OCI-LY7 (cell line): ENCODE results near the gene PKIB. TPM values are rescaled to one million over a fixed set of nuclear protein-coding genes. Genes with fewer than 3 reads are reported as not detected.

Experiments
- BruUV-seq: library from RNA; stranded (reverse); fragments of 400-500 nt; replicated peaks from 2 replicates; lab custom pipeline; 2021; lab: Mats Ljungman, UMichigan
- CTCF ChIA-PET: fragments of 300-600 bp; sonication (Branson Sonifier 250); formaldehyde crosslinking; loops from one replicate; lab custom pipeline; 2022; ENCODE audit warnings: antibody characterized with exemption; ENCODE audit not compliant: unreplicated experiment; lab: Charles Lee
- POLR2A ChIA-PET: fragments of 300-600 bp; sonication (Branson Sonifier 250); formaldehyde crosslinking; loops from one replicate; lab custom pipeline; 2022; ENCODE audit warnings: antibody characterized with exemption; lab: Charles Lee
- DNase-seq: peaks from one replicate; pipeline ENCODE4 v3.0.0-alpha.2; 2015; ENCODE audit warnings: low spot score
- H2AFZ ChIP-seq: fragments of 200-600 bp; sonication (generic), shearing (Covaris generic); 2 replicates; pipeline ENCODE4 v1.6.1; 2014; ENCODE audit warnings: mild to moderate bottlenecking, antibody characterized with exemption, low read length, moderate library complexity
- H3K27ac ChIP-seq: fragments of 200-600 bp; sonication (generic); 2 replicates; pipeline ENCODE4 v1.5.1; 2014; ENCODE audit warnings: mixed run types, low read depth, mild to moderate bottlenecking, moderate library complexity, low read length, inconsistent platforms; ENCODE audit not compliant: poor library complexity, severe bottlenecking
- H3K36me3 ChIP-seq: fragments of 200-600 bp; sonication (generic); 2 replicates; pipeline ENCODE4 v1.6.1; 2014; ENCODE audit warnings: mild to moderate bottlenecking, antibody characterized with exemption, low read length, moderate library complexity, mixed read lengths; ENCODE audit not compliant: insufficient read depth
- H3K4me1 ChIP-seq: fragments of 200-600 bp; sonication (generic); 2 replicates; pipeline ENCODE4 v1.5.1; 2014; ENCODE audit warnings: mild to moderate bottlenecking, low read length; ENCODE audit not compliant: insufficient read depth, poor library complexity, severe bottlenecking
- H3K4me2 ChIP-seq: fragments of 200-600 bp; sonication (generic); 2 replicates; pipeline ENCODE4 v1.6.1; 2014; ENCODE audit warnings: mild to moderate bottlenecking, low read length
- H3K4me3 ChIP-seq: fragments of 200-600 bp; sonication (generic); 2 replicates; pipeline ENCODE4 v1.5.1; 2014; ENCODE audit warnings: mild to moderate bottlenecking, low read depth, low read length; ENCODE audit not compliant: poor library complexity, severe bottlenecking
- H3K79me2 ChIP-seq: fragments of 200-600 bp; sonication (generic); 2 replicates; pipeline ENCODE4 v1.6.1; 2016; ENCODE audit warnings: low read depth, mild to moderate bottlenecking, low read length, moderate library complexity, mixed read lengths; ENCODE audit not compliant: insufficient read depth
- H3K9me2 ChIP-seq: fragments of 200-600 bp; sonication (generic); 2 replicates; pipeline ENCODE4 v1.6.1; 2016; ENCODE audit warnings: mild to moderate bottlenecking, low read length, mixed read lengths; ENCODE audit not compliant: insufficient read depth
- H3K9me3 ChIP-seq: fragments of 200-600 bp; sonication (generic); 2 replicates; pipeline ENCODE4 v1.6.1; 2014; ENCODE audit warnings: mild to moderate bottlenecking, mixed run types, low read length, mixed read lengths
- H4K20me1 ChIP-seq: fragments of 200-600 bp; sonication (generic); 2 replicates; pipeline ENCODE4 v1.6.1; 2014; ENCODE audit warnings: mild to moderate bottlenecking, antibody characterized with exemption, low read length, moderate library complexity, mixed read lengths; ENCODE audit not compliant: insufficient read depth
- CTCF ChIP-seq: fragments of 200-600 bp; sonication (generic); conservative IDR thresholded peaks from 2 replicates; pipeline ENCODE4 v1.5.1; 2014; ENCODE audit warnings: mild to moderate bottlenecking, antibody characterized with exemption, low read length, moderate library complexity, mixed read lengths
- EZH2phosphoT487 ChIP-seq: fragments of 200-600 bp; sonication (generic); IDR thresholded peaks from 2 replicates; pipeline ENCODE4 v1.6.1; 2018; ENCODE audit warnings: low read depth, borderline replicate concordance, mild to moderate bottlenecking, mixed run types, antibody characterized with exemption, low read length, moderate library complexity, mixed read lengths
- intact Hi-C: fragments of 100-400 bp; cut with micrococcal nuclease; formaldehyde crosslinking; loops from one replicate; pipeline ENCODE4 v1.10.0; 2022; ENCODE audit not compliant: unreplicated experiment
- total RNA-seq, 2 experiments: library from RNA; depleted of rRNA in 1 of 2; stranded (reverse); fragments of >200 nt in 1 of 2; shearing (Covaris generic) in 1 of 2; gene quantifications; 2 replicates each; pipeline ENCODE4 v1.2.3, GENCODE V29; 2014 to 2022

The PKIB gene
- total RNA-seq, 2 experiments from 2014 or later: 0.46 TPM; not detected in 1

GRCh38 chr6:122755901-122756300, 145.7 kb downstream of the PKIB start:
- H3K79me2 ChIP-seq: no peaks in the 10 kb centered on the region
- ChIA-PET CTCF (no interaction called here), POLR2A (no interaction called here)
- intact Hi-C loops: no loop called here
- DNase-seq: no peak
- TF ChIP-seq EZH2phosphoT487 (no peak), CTCF (no peak)
- H3K36me3 ChIP-seq: no peaks in the 10 kb centered on the region
- no peak overlapping the region for H3K4me2 ChIP-seq
- H3K4me3 ChIP-seq: no peak overlapping the region
- no peaks in the 10 kb centered on the region for H4K20me1 ChIP-seq
- no peaks in the 10 kb centered on the region for H3K9me2 ChIP-seq
- no peaks in the 10 kb centered on the region for H3K9me3 ChIP-seq
- no peak overlapping the region for H3K27ac ChIP-seq
- no peak overlapping the region for H2AFZ ChIP-seq
- no TSS peak for BruUV-seq
- H3K4me1 ChIP-seq: no peaks in the 10 kb centered on the region

GRCh38 chr6:122758927-122759334, 148.7 kb downstream of the PKIB start:
- no peak for DNase-seq
- POLR2A ChIA-PET: no interaction called here
- intact Hi-C loops: no loop called here

More at GRCh38 chr6:122758927-122759334, 148.7 kb downstream of the PKIB start:
- CTCF ChIA-PET: no interaction called here
- no peak overlapping the region for H2AFZ ChIP-seq
- H4K20me1 ChIP-seq: no peaks in the 10 kb centered on the region
- H3K27ac ChIP-seq: no peak overlapping the region
- BruUV-seq: no TSS peak
- H3K4me2 ChIP-seq: no peak overlapping the region
- H3K9me3 ChIP-seq: no peaks in the 10 kb centered on the region
- TF ChIP-seq CTCF (no peak), EZH2phosphoT487 (no peak)
- no peaks in the 10 kb centered on the region for H3K9me2 ChIP-seq
- H3K36me3 ChIP-seq: no peaks in the 10 kb centered on the region
- H3K4me3 ChIP-seq: no peak overlapping the region
- H3K79me2 ChIP-seq: no peaks in the 10 kb centered on the region
- no peaks in the 10 kb centered on the region for H3K4me1 ChIP-seq
